ENCODE measurements around the gene OCIAD2. TPM values are rescaled to one million over a fixed set of nuclear protein-coding genes. Genes with fewer than 3 reads are reported as not detected.

Gene OCIAD2
- total RNA-seq, 1 experiment from 2014 or later: 64.0 TPM

DNA sequence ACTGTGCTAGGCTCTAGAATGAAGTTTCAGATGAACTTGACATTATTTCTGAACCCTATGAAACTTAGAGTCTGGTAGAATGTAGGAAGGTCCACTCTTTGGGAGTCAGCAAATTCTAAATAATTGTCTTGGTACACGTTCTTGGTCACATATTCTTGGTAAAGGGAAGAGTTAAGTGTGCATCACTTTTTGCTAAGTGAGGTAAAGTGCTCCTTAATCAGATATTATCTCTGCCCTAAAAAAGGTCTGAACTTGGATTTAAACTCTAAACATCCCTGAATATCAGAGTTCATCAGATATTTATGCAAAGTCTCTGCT is 7.2 kb downstream of the OCIAD2 start:
- POLR2A ChIA-PET: no interaction called here
- Histone ChIP-seq H3K9me3 (ENCODE audit: control insufficient read depth in 1 of 2, insufficient read depth in 1 of 2, low read depth in 1 of 2, low read length in 2 of 2) (no peaks in the 10 kb centered on the region), H3K27ac (ENCODE audit: low read depth, low read length) (no peak overlapping the region), H3K79me2 (ENCODE audit: insufficient read depth, low read length) (no peaks in the 10 kb centered on the region), H3K4me2 (ENCODE audit: low read length) (no peak overlapping the region), H3K4me3 (replicated peaks in 1 of 2; ENCODE audit: low read depth in 1 of 2, low read length in 2 of 2) (no peak overlapping the region), H3K27me3 (ENCODE audit: insufficient read depth, low read length) (no peaks in the 10 kb centered on the region), H3K9ac (ENCODE audit: low read length) (no peak overlapping the region), H3K36me3 (ENCODE audit: control insufficient read depth in 1 of 2, insufficient read depth in 2 of 2, low read length in 2 of 2) (peaks cover 9 to 14% of the 10 kb centered on the region in 2 experiments; a peak in 2 of 4 replicates), H3K4me1 (ENCODE audit: control insufficient read depth in 1 of 2, insufficient read depth in 2 of 2, low read length in 2 of 2) (peaks cover 0 to 9% of the 10 kb centered on the region in 2 experiments; a peak in 1 of 4 replicates), H3K9me2 (ENCODE audit: insufficient read depth) (no peaks in the 10 kb centered on the region), H2AFZ (ENCODE audit: low read depth, low read length, poor library complexity, severe bottlenecking) (no peak overlapping the region), H4K20me1 (ENCODE audit: insufficient read depth) (no peaks in the 10 kb centered on the region)
- no TSS peak for BruUV-seq (replicated peaks)
- DNase-seq (ENCODE audit: low read depth, low spot score): no peak
- intact Hi-C loops (cut with micrococcal nuclease): no loop called here
- no peak for ATAC-seq
- TF ChIP-seq RAD21 (IDR thresholded peaks at IDR 0.05; ENCODE audit: low read depth): no peak
- no peak for TF ChIP-seq ZFX (IDR thresholded peaks at IDR 0.05)
- no peak for TF ChIP-seq POLR2A (IDR thresholded peaks at IDR 0.05; ENCODE audit: borderline replicate concordance, extremely low read depth, insufficient read depth, insufficient read length)
- TF ChIP-seq, protein P1, sequence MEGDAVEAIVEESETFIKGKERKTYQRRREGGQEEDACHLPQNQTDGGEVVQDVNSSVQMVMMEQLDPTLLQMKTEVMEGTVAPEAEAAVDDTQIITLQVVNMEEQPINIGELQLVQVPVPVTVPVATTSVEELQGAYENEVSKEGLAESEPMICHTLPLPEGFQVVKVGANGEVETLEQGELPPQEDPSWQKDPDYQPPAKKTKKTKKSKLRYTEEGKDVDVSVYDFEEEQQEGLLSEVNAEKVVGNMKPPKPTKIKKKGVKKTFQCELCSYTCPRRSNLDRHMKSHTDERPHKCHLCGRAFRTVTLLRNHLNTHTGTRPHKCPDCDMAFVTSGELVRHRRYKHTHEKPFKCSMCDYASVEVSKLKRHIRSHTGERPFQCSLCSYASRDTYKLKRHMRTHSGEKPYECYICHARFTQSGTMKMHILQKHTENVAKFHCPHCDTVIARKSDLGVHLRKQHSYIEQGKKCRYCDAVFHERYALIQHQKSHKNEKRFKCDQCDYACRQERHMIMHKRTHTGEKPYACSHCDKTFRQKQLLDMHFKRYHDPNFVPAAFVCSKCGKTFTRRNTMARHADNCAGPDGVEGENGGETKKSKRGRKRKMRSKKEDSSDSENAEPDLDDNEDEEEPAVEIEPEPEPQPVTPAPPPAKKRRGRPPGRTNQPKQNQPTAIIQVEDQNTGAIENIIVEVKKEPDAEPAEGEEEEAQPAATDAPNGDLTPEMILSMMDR (IDR thresholded peaks at IDR 0.05 in 2 of 3, conservative IDR thresholded peaks at IDR 0.05 in 1 of 3; ENCODE audit: borderline replicate concordance in 1 of 3, insufficient read depth in 1 of 3, low read depth in 2 of 3, low read length in 2 of 3): no peak
- TF ChIP-seq ELF1 (IDR thresholded peaks at IDR 0.05; ENCODE audit: borderline replicate concordance, low read depth): no peak
- TF ChIP-seq ZNF274 (IDR thresholded peaks at IDR 0.05; ENCODE audit: low read depth, low read length): no peak
- TF ChIP-seq, protein P2, sequence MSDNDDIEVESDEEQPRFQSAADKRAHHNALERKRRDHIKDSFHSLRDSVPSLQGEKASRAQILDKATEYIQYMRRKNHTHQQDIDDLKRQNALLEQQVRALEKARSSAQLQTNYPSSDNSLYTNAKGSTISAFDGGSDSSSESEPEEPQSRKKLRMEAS (IDR thresholded peaks at IDR 0.05): no peak
- TF ChIP-seq, protein P3, sequence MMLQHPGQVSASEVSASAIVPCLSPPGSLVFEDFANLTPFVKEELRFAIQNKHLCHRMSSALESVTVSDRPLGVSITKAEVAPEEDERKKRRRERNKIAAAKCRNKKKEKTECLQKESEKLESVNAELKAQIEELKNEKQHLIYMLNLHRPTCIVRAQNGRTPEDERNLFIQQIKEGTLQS (IDR thresholded peaks at IDR 0.05): no peak
- no peak for TF ChIP-seq EZH2 (IDR thresholded peaks at IDR 0.05)
- no peak for TF ChIP-seq CEBPB (IDR thresholded peaks at IDR 0.05; ENCODE audit: low read depth)
- TF ChIP-seq CBX3 (IDR thresholded peaks at IDR 0.05; ENCODE audit: low read depth): no peak
- TF ChIP-seq, protein P4, sequence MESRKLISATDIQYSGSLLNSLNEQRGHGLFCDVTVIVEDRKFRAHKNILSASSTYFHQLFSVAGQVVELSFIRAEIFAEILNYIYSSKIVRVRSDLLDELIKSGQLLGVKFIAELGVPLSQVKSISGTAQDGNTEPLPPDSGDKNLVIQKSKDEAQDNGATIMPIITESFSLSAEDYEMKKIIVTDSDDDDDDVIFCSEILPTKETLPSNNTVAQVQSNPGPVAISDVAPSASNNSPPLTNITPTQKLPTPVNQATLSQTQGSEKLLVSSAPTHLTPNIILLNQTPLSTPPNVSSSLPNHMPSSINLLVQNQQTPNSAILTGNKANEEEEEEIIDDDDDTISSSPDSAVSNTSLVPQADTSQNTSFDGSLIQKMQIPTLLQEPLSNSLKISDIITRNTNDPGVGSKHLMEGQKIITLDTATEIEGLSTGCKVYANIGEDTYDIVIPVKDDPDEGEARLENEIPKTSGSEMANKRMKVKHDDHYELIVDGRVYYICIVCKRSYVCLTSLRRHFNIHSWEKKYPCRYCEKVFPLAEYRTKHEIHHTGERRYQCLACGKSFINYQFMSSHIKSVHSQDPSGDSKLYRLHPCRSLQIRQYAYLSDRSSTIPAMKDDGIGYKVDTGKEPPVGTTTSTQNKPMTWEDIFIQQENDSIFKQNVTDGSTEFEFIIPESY (IDR thresholded peaks at IDR 0.05; ENCODE audit: extremely low read depth, insufficient replicate concordance, low read length): no peak
- no peak for TF ChIP-seq EZH2phosphoT487 (IDR thresholded peaks at IDR 0.05; ENCODE audit: borderline replicate concordance)
- TF ChIP-seq FOSL1 (IDR thresholded peaks at IDR 0.05; ENCODE audit: low read depth): no peak
- no peak for TF ChIP-seq JUND (IDR thresholded peaks at IDR 0.05)
- no peak for TF ChIP-seq EGR1 (IDR thresholded peaks at IDR 0.05; ENCODE audit: low read depth)
- no peak for TF ChIP-seq SP1 (IDR thresholded peaks at IDR 0.05; ENCODE audit: low read depth)
- TF ChIP-seq TCF7L2 (IDR thresholded peaks at IDR 0.05; ENCODE audit: borderline replicate concordance, extremely low read depth, insufficient read depth, insufficient read length): no peak
- TF ChIP-seq POLR2AphosphoS5 (IDR thresholded peaks at IDR 0.05; ENCODE audit: low read depth, low read length): no peak
- CTCF ChIA-PET: no interaction called here
- RAD21 ChIA-PET (ENCODE audit: low non-redundant PET in 1 of 2, low total read pairs in 2 of 2, uncharacterized antibody in 2 of 2, unreplicated experiment in 2 of 2): no interaction called here
